Muscle of back (tissue), 11 donors: ENCODE results near the gene ATP5F1D. TPM values are rescaled to one million over a fixed set of nuclear protein-coding genes. Genes with fewer than 3 reads are reported as not detected.

Experiments used
- DNase-seq, 3 donors: peaks; one replicate each; pipeline versions ENCODE4 v3.0.0 to v3.0.0-alpha.2; 2013
- polyA plus RNA-seq, 10 donors: library from polyadenylated mRNA; unstranded; fragments of 120-200 nt; gene quantifications; one replicate each; pipeline ENCODE4 v1.2.1, GENCODE V29; 2013; ENCODE audit not compliant: insufficient read length in 10 of 10

Gene ATP5F1D
- polyA plus RNA-seq, 10 donors: 114 to 184 (median 135) TPM

- no peak for DNase-seq
Measured at GRCh38 chr19:1254530-1255185, 13.1 kb downstream of the ATP5F1D start.

GRCh38 chr19:1255186-1256161 lies 13.9 kb downstream of the ATP5F1D start:
- DNase-seq: no peak

- no peak for DNase-seq
Measured at GRCh38 chr19:1256646-1257474, 15.3 kb downstream of the ATP5F1D start.

GRCh38 chr19:1257475-1258162 lies 16.1 kb downstream of the ATP5F1D start:
- no peak for DNase-seq

- DNase-seq: no peak
Measured at GRCh38 chr19:1258163-1258492, 16.6 kb downstream of the ATP5F1D start.

GRCh38 chr19:1258707-1259205 lies 17.2 kb downstream of the ATP5F1D start:
- DNase-seq: no peak

- peak in 1 of 3 donors; percentile 76 for DNase-seq
Measured at GRCh38 chr19:1259206-1259875, 17.8 kb downstream of the ATP5F1D start.

- DNase-seq: peak in 1 of 3 donors; percentile 42
Measured at GRCh38 chr19:1259876-1260748, 18.6 kb downstream of the ATP5F1D start.

- DNase-seq: peak; percentile 96 to 99 (median 99)
Measured at GRCh38 chr19:1260749-1261537, 19.4 kb downstream of the ATP5F1D start.

- no peak for DNase-seq
Measured at GRCh38 chr19:1261538-1261797, 19.9 kb downstream of the ATP5F1D start.

- peak in 1 of 3 donors; percentile 55 for DNase-seq
Measured at GRCh38 chr19:1261798-1262622, 20.5 kb downstream of the ATP5F1D start.

GRCh38 chr19:1262623-1263123 lies 21.1 kb downstream of the ATP5F1D start:
- peak in 1 of 3 donors; percentile 51 for DNase-seq

GRCh38 chr19:1263188-1263587 lies 21.6 kb downstream of the ATP5F1D start:
- peak in 1 of 3 donors; percentile 45 for DNase-seq

- peak; percentile 68 to 87 (median 78) for DNase-seq
Measured at GRCh38 chr19:1264801-1265614, 23.5 kb downstream of the ATP5F1D start.

- DNase-seq: no peak
Measured at GRCh38 chr19:1265615-1266128, 24.1 kb downstream of the ATP5F1D start.

- peak; percentile 80 to 91 (median 85) for DNase-seq
Measured at GRCh38 chr19:1266129-1266915, 24.8 kb downstream of the ATP5F1D start.
